Naive B cell (primary cell): ENCODE measurements around the gene ACAA1. TPM values are rescaled to one million over a fixed set of nuclear protein-coding genes. Genes with fewer than 3 reads are reported as not detected.
A peak's percentile ranks its signal among the peaks of the same experiment; 100 is the strongest.

Source experiments
- ATAC-seq, 2 donors: fragments of 150-1000 bp; cut with Tn5 transposase; 2 replicates each; pipeline ENCODE4 v1.10.0; 2021; ENCODE audit warnings: low read depth in 2 of 2, mild to moderate bottlenecking in 2 of 2, moderate library complexity in 2 of 2
- DNase-seq: peaks from one replicate; pipeline ENCODE4 v3.0.0; 2022
- H3K27ac Mint-ChIP-seq, 6 donors: one replicate each; pipeline ENCODE4 v1.8.0; 2020 to 2022; ENCODE audit warnings: mild to moderate bottlenecking in 6 of 6, mixed read lengths in 6 of 6, moderate library complexity in 5 of 6, inconsistent platforms in 2 of 6
- H3K27me3 Mint-ChIP-seq, 3 donors: one replicate each; pipeline ENCODE4 v1.8.0; 2021 to 2022; ENCODE audit warnings: mixed read lengths in 3 of 3, mild to moderate bottlenecking in 1 of 3
- H3K36me3 Mint-ChIP-seq, 2 donors: one replicate each; pipeline ENCODE4 v1.8.0; 2020 to 2022; ENCODE audit warnings: mixed read lengths in 2 of 2, inconsistent platforms in 1 of 2, mild to moderate bottlenecking in 1 of 2
- H3K4me1 Mint-ChIP-seq, 3 donors: one replicate each; pipeline ENCODE4 v1.8.0; 2020 to 2022; ENCODE audit warnings: mixed read lengths in 3 of 3, inconsistent platforms in 1 of 3, mild to moderate bottlenecking in 1 of 3, moderate library complexity in 1 of 3
- H3K4me3 Mint-ChIP-seq, 8 donors: one replicate each; pipeline ENCODE4 v1.8.0; 2020 to 2022; ENCODE audit warnings: mild to moderate bottlenecking in 8 of 8, mixed read lengths in 8 of 8, moderate library complexity in 8 of 8, inconsistent platforms in 2 of 8
- H3K9me3 Mint-ChIP-seq, 7 donors: one replicate each; pipeline ENCODE4 v1.8.0; 2020 to 2022; ENCODE audit warnings: mixed read lengths in 7 of 7, mild to moderate bottlenecking in 5 of 7, inconsistent platforms in 2 of 7, moderate library complexity in 1 of 7
- polyA plus RNA-seq, 6 donors: library from polyadenylated mRNA; unstranded; fragments of 300-500 nt; fragmentation: Illumina TruSeq; gene quantifications; one replicate each; pipeline ENCODE4 v1.2.3, GENCODE V29; 2021; ENCODE audit warnings: low read depth in 6 of 6

The ACAA1 gene
- 10 to 100 TPM; 44.3 to 62.4 (median 52.0) TPM for polyA plus RNA-seq

- Mint-ChIP-seq H3K27ac (peak within 1 kb of the TSS; percentile 87 to 99 (median 98)), H3K9me3 (no peaks in the 10 kb centered on the region)
Observed at GRCh38 chr3:38136777-38137614, at the start of gene ACAA1. ACAA1 (minus strand) TSS chr3:38137127; CDS start chr3:38137035, 92 bp downstream.

GRCh38 chr3:38177181-38177580, 40.3 kb upstream of the ACAA1 start:
- Mint-ChIP-seq H3K4me3 (no peak overlapping the region), H3K4me1 (peaks cover 30 to 63% (median 37%) of the 10 kb centered on the region in 3 donors), H3K27ac (peak overlapping the region in 2 of 6 donors; percentile 59 to 74), H3K36me3 (no peaks in the 10 kb centered on the region), H3K27me3 (no peaks in the 10 kb centered on the region), H3K9me3 (no peaks in the 10 kb centered on the region)
- DNase-seq (no peak), ATAC-seq (no peak)

More at GRCh38 chr3:38136777-38137614, at the start of gene ACAA1:
- Mint-ChIP-seq H3K36me3 (peaks cover 7 to 14% of the 10 kb centered on the region in 2 donors), H3K27me3 (no peaks in the 10 kb centered on the region), H3K4me1 (peaks cover 61 to 77% (median 73%) of the 10 kb centered on the region in 3 donors), H3K4me3 (peak within 1 kb of the TSS; percentile 86 to 99 (median 94))
- peak; percentile 98 for DNase-seq
- peak; percentile 85 to 86 for ATAC-seq

- H3K27me3 Mint-ChIP-seq, result no peaks in the 10 kb centered on the region
- peaks cover 34 to 63% (median 41%) of the 10 kb centered on the region in 3 donors for H3K4me1 Mint-ChIP-seq
- ATAC-seq (no peak), DNase-seq (no peak)
- H3K36me3 Mint-ChIP-seq, result no peaks in the 10 kb centered on the region
- H3K9me3 Mint-ChIP-seq, result no peaks in the 10 kb centered on the region
- H3K4me3 Mint-ChIP-seq, result peak overlapping the region in 1 of 8 donors; percentile 3
- peak overlapping the region in 2 of 6 donors; percentile 10 to 39 for H3K27ac Mint-ChIP-seq
Observed at GRCh38 chr3:38173834-38174418, 37.0 kb upstream of the ACAA1 start.

- H3K27me3 Mint-ChIP-seq, result no peaks in the 10 kb centered on the region
- H3K4me3 Mint-ChIP-seq, result peak overlapping the region in 1 of 8 donors; percentile 1
- H3K27ac Mint-ChIP-seq, result peak overlapping the region in 1 of 6 donors; percentile 0
- peaks cover 51 to 71% (median 57%) of the 10 kb centered on the region in 3 donors for H3K4me1 Mint-ChIP-seq
- H3K36me3 Mint-ChIP-seq, result no peaks in the 10 kb centered on the region
- ATAC-seq (no peak), DNase-seq (no peak)
- no peaks in the 10 kb centered on the region for H3K9me3 Mint-ChIP-seq
Observed at GRCh38 chr3:38171622-38172021, 34.7 kb upstream of the ACAA1 start.

GRCh38 chr3:38170722-38171121, 33.8 kb upstream of the ACAA1 start:
- H3K9me3 Mint-ChIP-seq, result no peaks in the 10 kb centered on the region
- peak overlapping the region in 1 of 8 donors; percentile 45 for H3K4me3 Mint-ChIP-seq
- H3K36me3 Mint-ChIP-seq, result no peaks in the 10 kb centered on the region
- ATAC-seq, result no peak
- H3K27me3 Mint-ChIP-seq, result no peaks in the 10 kb centered on the region
- no peak for DNase-seq
- peaks cover 57 to 76% (median 66%) of the 10 kb centered on the region in 3 donors for H3K4me1 Mint-ChIP-seq
- H3K27ac Mint-ChIP-seq, result peak overlapping the region in 1 of 6 donors; percentile 28

GRCh38 chr3:38169027-38169317, 32.0 kb upstream of the ACAA1 start:
- H3K4me1 Mint-ChIP-seq, result peaks cover 54 to 72% (median 63%) of the 10 kb centered on the region in 3 donors

GRCh38 chr3:38168151-38169026, 31.5 kb upstream of the ACAA1 start:
- Mint-ChIP-seq H3K27ac (peak overlapping the region in 3 of 6 donors; percentile 3 to 100 (median 32)), H3K4me3 (peak overlapping the region in 4 of 8 donors; percentile 3 to 87 (median 50)), H3K36me3 (no peaks in the 10 kb centered on the region), H3K4me1 (peaks cover 50 to 66% (median 57%) of the 10 kb centered on the region in 3 donors), H3K27me3 (no peaks in the 10 kb centered on the region), H3K9me3 (no peaks in the 10 kb centered on the region)
- DNase-seq (no peak), ATAC-seq (no peak)

More at GRCh38 chr3:38169027-38169317, 32.0 kb upstream of the ACAA1 start:
- no peak for DNase-seq
- no peak for ATAC-seq
- H3K9me3 Mint-ChIP-seq, result no peaks in the 10 kb centered on the region
- H3K27me3 Mint-ChIP-seq, result no peaks in the 10 kb centered on the region
- H3K4me3 Mint-ChIP-seq, result peak overlapping the region in 1 of 8 donors; percentile 87
- no peaks in the 10 kb centered on the region for H3K36me3 Mint-ChIP-seq
- peak overlapping the region in 1 of 6 donors; percentile 100 for H3K27ac Mint-ChIP-seq

GRCh38 chr3:38167591-38167990, 30.7 kb upstream of the ACAA1 start:
- Mint-ChIP-seq H3K4me1 (peaks cover 50 to 62% (median 56%) of the 10 kb centered on the region in 3 donors), H3K27ac (peak overlapping the region in 5 of 6 donors; percentile 9 to 100 (median 88)), H3K9me3 (no peaks in the 10 kb centered on the region), H3K27me3 (no peaks in the 10 kb centered on the region), H3K36me3 (no peaks in the 10 kb centered on the region), H3K4me3 (peak overlapping the region in 7 of 8 donors; percentile 3 to 98 (median 68))
- DNase-seq (no peak), ATAC-seq (no peak)

- no peaks in the 10 kb centered on the region for H3K36me3 Mint-ChIP-seq
- H3K27ac Mint-ChIP-seq, result peak overlapping the region; percentile 95 to 100 (median 100)
- ATAC-seq, result peak in 1 of 2 donors; percentile 3
Observed at GRCh38 chr3:38165722-38166387, 28.9 kb upstream of the ACAA1 start.

GRCh38 chr3:38164952-38165721, 28.2 kb upstream of the ACAA1 start, which contains the start of gene OXSR1:
OXSR1 (plus strand) TSS chr3:38165537; CDS start chr3:38165877, 340 bp downstream.
- ATAC-seq (peak; percentile 82 to 85), DNase-seq (peak; percentile 98)
- Mint-ChIP-seq H3K4me1 (peaks cover 39 to 48% (median 45%) of the 10 kb centered on the region in 3 donors), H3K9me3 (no peaks in the 10 kb centered on the region), H3K27me3 (no peaks in the 10 kb centered on the region), H3K27ac (peak within 1 kb of the TSS; percentile 99 to 100 (median 100)), H3K36me3 (no peaks in the 10 kb centered on the region), H3K4me3 (peak within 1 kb of the TSS; percentile 88 to 99 (median 98))

More at GRCh38 chr3:38165722-38166387, 28.9 kb upstream of the ACAA1 start:
- Mint-ChIP-seq H3K27me3 (no peaks in the 10 kb centered on the region), H3K4me3 (peak overlapping the region; percentile 88 to 99 (median 98)), H3K9me3 (no peaks in the 10 kb centered on the region), H3K4me1 (peaks cover 46 to 55% (median 49%) of the 10 kb centered on the region in 3 donors)
- no peak for DNase-seq

GRCh38 chr3:38164643-38164951, 27.7 kb upstream of the ACAA1 start:
- H3K27me3 Mint-ChIP-seq, result no peaks in the 10 kb centered on the region
- peak overlapping the region; percentile 88 to 99 (median 98) for H3K4me3 Mint-ChIP-seq
- H3K4me1 Mint-ChIP-seq, result peaks cover 39 to 46% (median 43%) of the 10 kb centered on the region in 3 donors
- DNase-seq (no peak), ATAC-seq (no peak)
- H3K27ac Mint-ChIP-seq, result peak overlapping the region; percentile 99 to 100 (median 100)
- H3K36me3 Mint-ChIP-seq, result no peaks in the 10 kb centered on the region
- no peaks in the 10 kb centered on the region for H3K9me3 Mint-ChIP-seq
